ENCODE data around the gene ZDHHC11B.
"Not testable (repeated sequence)": the region's sequence is repeated elsewhere in the genome, so short reads cannot be mapped to it uniquely, and the experiment has no call there.

ZDHHC11B gene

GRCh38 chr5:772547-772890 lies 12.0 kb downstream of the ZDHHC11B start:
- not testable (repeated sequence) for H3K4me2 ChIP-seq (ENCODE audit: low read length); H2BK5ac ChIP-seq (ENCODE audit: low read depth, low read length, poor library complexity); H2BK120ac ChIP-seq (ENCODE audit: insufficient read depth, low read length, poor library complexity); H3K14ac ChIP-seq (ENCODE audit: low read length); H3K4me3 ChIP-seq (ENCODE audit: low read depth, low read length); H4K91ac ChIP-seq (ENCODE audit: low read depth, low read length); H3K27ac ChIP-seq (ENCODE audit: low read depth, low read length); H2AK5ac ChIP-seq (ENCODE audit: low read length); H3K23ac ChIP-seq (ENCODE audit: low read length); H3K79me2 ChIP-seq (ENCODE audit: control insufficient read depth, insufficient read depth, low read length, poor library complexity); H3K4ac ChIP-seq (ENCODE audit: low read depth, low read length); H3K27me3 ChIP-seq (ENCODE audit: insufficient read depth, low read length); DNase-seq; H3K79me1 ChIP-seq (ENCODE audit: low read length); H2AFZ ChIP-seq (ENCODE audit: insufficient read depth, low read length, poor library complexity); H2BK12ac ChIP-seq (ENCODE audit: low read length); H3K18ac ChIP-seq (ENCODE audit: low read length); H3K36me3 ChIP-seq (ENCODE audit: control insufficient read depth in 1 of 2, insufficient read depth in 2 of 2, low read length in 2 of 2); H3K9me3 ChIP-seq (ENCODE audit: insufficient read depth, low read depth, low read length); H3K4me1 ChIP-seq (ENCODE audit: control insufficient read depth in 1 of 2, insufficient read depth in 2 of 2, low read length in 2 of 2); H3K9ac ChIP-seq (ENCODE audit: low read length); H4K8ac ChIP-seq (ENCODE audit: low read depth, low read length); H4K12ac ChIP-seq (ENCODE audit: low read depth, low read length)
- no CpG with 5 or more reads among the region's 14 CpGs for WGBS (ENCODE audit: extremely low coverage, insufficient coverage, insufficient read length)

- H3K4me2 ChIP-seq (ENCODE audit: low read length); H3K18ac ChIP-seq (ENCODE audit: low read length); H3K9ac ChIP-seq (ENCODE audit: low read length); H3K27me3 ChIP-seq (ENCODE audit: insufficient read depth, low read length); H4K12ac ChIP-seq (ENCODE audit: low read depth, low read length); H3K27ac ChIP-seq (ENCODE audit: low read depth, low read length); H2AFZ ChIP-seq (ENCODE audit: insufficient read depth, low read length, poor library complexity); H3K4ac ChIP-seq (ENCODE audit: low read depth, low read length); H3K4me1 ChIP-seq (ENCODE audit: control insufficient read depth in 1 of 2, insufficient read depth in 2 of 2, low read length in 2 of 2); H4K8ac ChIP-seq (ENCODE audit: low read depth, low read length); H3K23ac ChIP-seq (ENCODE audit: low read length); H4K91ac ChIP-seq (ENCODE audit: low read depth, low read length); H2AK5ac ChIP-seq (ENCODE audit: low read length); H3K4me3 ChIP-seq (ENCODE audit: low read depth, low read length); DNase-seq; H3K79me2 ChIP-seq (ENCODE audit: control insufficient read depth, insufficient read depth, low read length, poor library complexity); H2BK12ac ChIP-seq (ENCODE audit: low read length); H3K14ac ChIP-seq (ENCODE audit: low read length); H3K79me1 ChIP-seq (ENCODE audit: low read length); H2BK120ac ChIP-seq (ENCODE audit: insufficient read depth, low read length, poor library complexity); H3K9me3 ChIP-seq (ENCODE audit: insufficient read depth, low read depth, low read length); H3K36me3 ChIP-seq (ENCODE audit: control insufficient read depth in 1 of 2, insufficient read depth in 2 of 2, low read length in 2 of 2); H2BK5ac ChIP-seq (ENCODE audit: low read depth, low read length, poor library complexity): not testable (repeated sequence)
- no CpG with 5 or more reads among the region's 31 CpGs for WGBS (ENCODE audit: extremely low coverage, insufficient coverage, insufficient read length)
Measured at GRCh38 chr5:771841-772546, 12.5 kb downstream of the ZDHHC11B start.

- H2AFZ ChIP-seq (ENCODE audit: insufficient read depth, low read length, poor library complexity); H3K4me3 ChIP-seq (ENCODE audit: low read depth, low read length); H3K4me1 ChIP-seq (ENCODE audit: control insufficient read depth in 1 of 2, insufficient read depth in 2 of 2, low read length in 2 of 2); H3K4me2 ChIP-seq (ENCODE audit: low read length); H3K9ac ChIP-seq (ENCODE audit: low read length); H4K8ac ChIP-seq (ENCODE audit: low read depth, low read length); H3K36me3 ChIP-seq (ENCODE audit: control insufficient read depth in 1 of 2, insufficient read depth in 2 of 2, low read length in 2 of 2); H4K12ac ChIP-seq (ENCODE audit: low read depth, low read length); H2BK120ac ChIP-seq (ENCODE audit: insufficient read depth, low read length, poor library complexity); H2BK12ac ChIP-seq (ENCODE audit: low read length); H3K18ac ChIP-seq (ENCODE audit: low read length); H2AK5ac ChIP-seq (ENCODE audit: low read length); H3K79me1 ChIP-seq (ENCODE audit: low read length); H3K4ac ChIP-seq (ENCODE audit: low read depth, low read length); H3K14ac ChIP-seq (ENCODE audit: low read length); H3K27me3 ChIP-seq (ENCODE audit: insufficient read depth, low read length); H3K79me2 ChIP-seq (ENCODE audit: control insufficient read depth, insufficient read depth, low read length, poor library complexity); H3K23ac ChIP-seq (ENCODE audit: low read length); H4K91ac ChIP-seq (ENCODE audit: low read depth, low read length); DNase-seq; H3K27ac ChIP-seq (ENCODE audit: low read depth, low read length); H2BK5ac ChIP-seq (ENCODE audit: low read depth, low read length, poor library complexity): not testable (repeated sequence)
- peaks cover 12% of the 10 kb centered on the region for H3K9me3 ChIP-seq (ENCODE audit: insufficient read depth, low read depth, low read length)
- WGBS (ENCODE audit: extremely low coverage, insufficient coverage, insufficient read length), result no CpG with 5 or more reads among the region's 19 CpGs
Measured at GRCh38 chr5:771087-771781, 13.3 kb downstream of the ZDHHC11B start.

- not testable (repeated sequence) for H4K8ac ChIP-seq (ENCODE audit: low read depth, low read length); H3K4me3 ChIP-seq (ENCODE audit: low read depth, low read length); H3K9ac ChIP-seq (ENCODE audit: low read length); H4K12ac ChIP-seq (ENCODE audit: low read depth, low read length); H3K27me3 ChIP-seq (ENCODE audit: insufficient read depth, low read length); H3K4ac ChIP-seq (ENCODE audit: low read depth, low read length); H3K36me3 ChIP-seq (ENCODE audit: control insufficient read depth in 1 of 2, insufficient read depth in 2 of 2, low read length in 2 of 2); H3K4me1 ChIP-seq (ENCODE audit: control insufficient read depth in 1 of 2, insufficient read depth in 2 of 2, low read length in 2 of 2); H2AFZ ChIP-seq (ENCODE audit: insufficient read depth, low read length, poor library complexity); H2BK5ac ChIP-seq (ENCODE audit: low read depth, low read length, poor library complexity); H3K79me2 ChIP-seq (ENCODE audit: control insufficient read depth, insufficient read depth, low read length, poor library complexity); H3K23ac ChIP-seq (ENCODE audit: low read length); H3K18ac ChIP-seq (ENCODE audit: low read length); H3K4me2 ChIP-seq (ENCODE audit: low read length); DNase-seq; H2BK12ac ChIP-seq (ENCODE audit: low read length); H3K27ac ChIP-seq (ENCODE audit: low read depth, low read length); H4K91ac ChIP-seq (ENCODE audit: low read depth, low read length); H3K14ac ChIP-seq (ENCODE audit: low read length); H3K79me1 ChIP-seq (ENCODE audit: low read length); H2BK120ac ChIP-seq (ENCODE audit: insufficient read depth, low read length, poor library complexity); H2AK5ac ChIP-seq (ENCODE audit: low read length)
- no CpG with 5 or more reads among the region's 10 CpGs for WGBS (ENCODE audit: extremely low coverage, insufficient coverage, insufficient read length)
- peaks cover 17% of the 10 kb centered on the region for H3K9me3 ChIP-seq (ENCODE audit: insufficient read depth, low read depth, low read length)
Measured at GRCh38 chr5:770585-770984, 13.9 kb downstream of the ZDHHC11B start.
